NCI-H1105 (cell line): ENCODE data around the gene FBXL7.

Experiments
- DNase-seq: peaks from one replicate; lab custom pipeline; 2025; lab: John Stamatoyannopoulos, UW

Gene FBXL7

GRCh38 chr5:15502208-15502607 is 2.2 kb downstream of the FBXL7 start:
- DNase-seq: no peak

- no peak for DNase-seq
Measured at GRCh38 chr5:15506146-15506545, 6.2 kb downstream of the FBXL7 start.

GRCh38 chr5:15506897-15507296 is 6.9 kb downstream of the FBXL7 start:
- DNase-seq: no peak

GRCh38 chr5:15510092-15510491 is 10.1 kb downstream of the FBXL7 start:
- DNase-seq: no peak

- DNase-seq: no peak
Measured at GRCh38 chr5:15510831-15511230, 10.9 kb downstream of the FBXL7 start.

- DNase-seq: no peak
Measured at GRCh38 chr5:15513431-15513830, 13.5 kb downstream of the FBXL7 start.

GRCh38 chr5:15513911-15514310 is 13.9 kb downstream of the FBXL7 start:
- DNase-seq: no peak

- no peak for DNase-seq
Measured at GRCh38 chr5:15515229-15515628, 15.2 kb downstream of the FBXL7 start.

- DNase-seq: no peak
Measured at GRCh38 chr5:15516486-15516885, 16.5 kb downstream of the FBXL7 start.

GRCh38 chr5:15518786-15519185 is 18.8 kb downstream of the FBXL7 start:
- no peak for DNase-seq

- no peak for DNase-seq
Measured at GRCh38 chr5:15520856-15521255, 20.9 kb downstream of the FBXL7 start.

GRCh38 chr5:15521381-15522186 is 21.6 kb downstream of the FBXL7 start:
- DNase-seq: no peak

GRCh38 chr5:15522187-15522520 is 22.2 kb downstream of the FBXL7 start:
- peak; percentile 70 for DNase-seq

- DNase-seq: no peak
Measured at GRCh38 chr5:15524712-15525111, 24.7 kb downstream of the FBXL7 start.

- DNase-seq: no peak
Measured at GRCh38 chr5:15525703-15526275, 25.8 kb downstream of the FBXL7 start.

GRCh38 chr5:15526413-15526812 is 26.4 kb downstream of the FBXL7 start:
- DNase-seq: no peak

GRCh38 chr5:15528476-15528875 is 28.5 kb downstream of the FBXL7 start:
- no peak for DNase-seq

- no peak for DNase-seq
Measured at GRCh38 chr5:15529013-15529412, 29.0 kb downstream of the FBXL7 start.

- no peak for DNase-seq
Measured at GRCh38 chr5:15529821-15530220, 29.8 kb downstream of the FBXL7 start.

GRCh38 chr5:15533129-15533893 is 33.3 kb downstream of the FBXL7 start:
- no peak for DNase-seq

GRCh38 chr5:15535938-15536337 is 36.0 kb downstream of the FBXL7 start:
- no peak for DNase-seq

- no peak for DNase-seq
Measured at GRCh38 chr5:15538516-15538915, 38.5 kb downstream of the FBXL7 start.

- DNase-seq: no peak
Measured at GRCh38 chr5:15539951-15540350, 40.0 kb downstream of the FBXL7 start.
